Activated naive CD4-positive, alpha-beta T cell treated with anti-CD3 and anti-CD28 coated beads, Interleukin-2, amount 50 U/mL, for 24 hours (primary cell): ENCODE measurements around the gene SLCO2A1.
A peak's percentile ranks its signal among the peaks of the same experiment; 100 is the strongest.

Source experiments
- H3K27ac Mint-ChIP-seq: one replicate; pipeline ENCODE4 v1.8.0; 2021; ENCODE audit warnings: mild to moderate bottlenecking, mixed read lengths
- H3K27me3 Mint-ChIP-seq: one replicate; pipeline ENCODE4 v1.8.0; 2021; ENCODE audit warnings: mixed read lengths
- H3K36me3 Mint-ChIP-seq: one replicate; pipeline ENCODE4 v1.8.0; 2021; ENCODE audit warnings: mixed read lengths
- H3K4me1 Mint-ChIP-seq: one replicate; pipeline ENCODE4 v1.8.0; 2021; ENCODE audit warnings: mixed read lengths
- H3K4me3 Mint-ChIP-seq: one replicate; pipeline ENCODE4 v1.8.0; 2021; ENCODE audit warnings: mild to moderate bottlenecking, mixed read lengths
- H3K9me3 Mint-ChIP-seq: one replicate; pipeline ENCODE4 v1.8.0; 2021; ENCODE audit warnings: mixed read lengths

SLCO2A1 gene

GRCh38 chr3:133948131-133948810 is 81.5 kb downstream of the SLCO2A1 start:
- no peaks in the 10 kb centered on the region for H3K27me3 Mint-ChIP-seq
- no peak overlapping the region for H3K4me3 Mint-ChIP-seq
- no peak overlapping the region for H3K27ac Mint-ChIP-seq
- no peaks in the 10 kb centered on the region for H3K9me3 Mint-ChIP-seq
- no peaks in the 10 kb centered on the region for H3K4me1 Mint-ChIP-seq
- no peaks in the 10 kb centered on the region for H3K36me3 Mint-ChIP-seq

DNA sequence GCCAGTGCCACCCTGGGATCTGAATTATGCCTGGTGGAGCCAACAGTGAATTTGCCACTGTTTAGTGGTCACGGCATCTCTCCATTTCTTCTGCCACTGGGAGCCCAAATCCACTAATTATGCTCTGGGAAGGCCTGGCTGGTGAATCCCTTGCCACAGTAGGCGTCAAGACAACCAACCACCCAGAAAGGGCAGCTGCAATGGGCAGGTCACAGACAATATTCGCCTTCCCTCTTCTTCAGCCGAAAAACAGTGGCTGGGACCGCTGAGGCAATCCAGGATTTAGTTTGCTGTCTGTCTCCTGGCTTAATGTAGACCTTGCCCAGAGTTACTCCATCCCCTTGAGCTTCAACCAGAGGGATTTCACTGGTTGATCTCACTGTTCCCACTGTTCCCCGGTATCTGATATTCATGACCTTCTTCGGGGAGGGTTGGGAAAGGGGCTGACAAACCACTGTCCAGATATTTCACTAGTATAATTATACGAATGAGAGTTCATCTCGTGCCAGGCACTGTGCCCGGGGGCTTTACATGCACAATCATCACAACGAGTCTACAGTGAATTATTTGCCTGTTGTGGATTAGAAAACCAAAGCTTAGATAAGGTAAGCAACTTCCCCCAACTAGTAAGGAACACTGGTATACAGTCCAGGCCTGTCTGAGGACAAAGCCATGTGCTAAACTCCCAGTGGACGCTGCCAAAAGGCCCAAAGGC is 84.2 kb downstream of the SLCO2A1 start:
- peaks cover 6% of the 10 kb centered on the region for H3K4me1 Mint-ChIP-seq
- H3K9me3 Mint-ChIP-seq, result no peaks in the 10 kb centered on the region
- H3K27ac Mint-ChIP-seq, result no peak overlapping the region
- H3K27me3 Mint-ChIP-seq, result no peaks in the 10 kb centered on the region
- no peaks in the 10 kb centered on the region for H3K36me3 Mint-ChIP-seq
- no peak overlapping the region for H3K4me3 Mint-ChIP-seq

GRCh38 chr3:133944641-133945380 is 84.9 kb downstream of the SLCO2A1 start:
- no peaks in the 10 kb centered on the region for H3K27me3 Mint-ChIP-seq
- H3K4me3 Mint-ChIP-seq, result no peak overlapping the region
- no peaks in the 10 kb centered on the region for H3K9me3 Mint-ChIP-seq
- H3K36me3 Mint-ChIP-seq, result no peaks in the 10 kb centered on the region
- no peak overlapping the region for H3K27ac Mint-ChIP-seq
- H3K4me1 Mint-ChIP-seq, result peaks cover 6% of the 10 kb centered on the region

DNA sequence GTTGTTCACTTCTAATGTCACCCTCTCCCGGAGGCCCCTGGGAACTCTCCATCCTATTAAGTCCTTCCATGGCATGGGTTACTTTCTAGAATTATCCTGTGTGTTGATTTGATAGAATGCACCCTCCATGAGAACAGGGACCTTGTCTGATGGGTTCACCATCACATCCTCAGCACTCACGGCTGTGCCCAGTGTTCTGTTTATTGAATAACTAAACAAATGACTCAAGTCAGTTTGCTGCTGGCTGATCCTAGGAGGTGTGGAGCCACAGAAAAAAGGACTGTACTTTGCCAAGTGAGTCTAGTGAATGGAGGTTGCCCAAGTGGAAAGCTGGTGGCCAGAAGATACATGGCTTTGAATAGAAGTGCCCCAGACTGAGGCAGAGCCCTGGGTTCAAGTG is 85.5 kb downstream of the SLCO2A1 start:
- Mint-ChIP-seq H3K27me3 (no peaks in the 10 kb centered on the region), H3K27ac (no peak overlapping the region), H3K4me3 (no peak overlapping the region), H3K9me3 (no peaks in the 10 kb centered on the region), H3K4me1 (peaks cover 6% of the 10 kb centered on the region), H3K36me3 (no peaks in the 10 kb centered on the region)

GRCh38 chr3:133943639-133944141 is 86.0 kb downstream of the SLCO2A1 start:
- no peaks in the 10 kb centered on the region for H3K36me3 Mint-ChIP-seq
- no peaks in the 10 kb centered on the region for H3K9me3 Mint-ChIP-seq
- H3K4me1 Mint-ChIP-seq, result peaks cover 6% of the 10 kb centered on the region
- no peak overlapping the region for H3K27ac Mint-ChIP-seq
- no peaks in the 10 kb centered on the region for H3K27me3 Mint-ChIP-seq
- H3K4me3 Mint-ChIP-seq, result no peak overlapping the region

GRCh38 chr3:133943031-133943535 is 86.6 kb downstream of the SLCO2A1 start:
- Mint-ChIP-seq H3K4me3 (no peak overlapping the region), H3K27me3 (no peaks in the 10 kb centered on the region), H3K27ac (no peak overlapping the region), H3K9me3 (no peaks in the 10 kb centered on the region), H3K4me1 (peaks cover 6% of the 10 kb centered on the region), H3K36me3 (no peaks in the 10 kb centered on the region)

DNA sequence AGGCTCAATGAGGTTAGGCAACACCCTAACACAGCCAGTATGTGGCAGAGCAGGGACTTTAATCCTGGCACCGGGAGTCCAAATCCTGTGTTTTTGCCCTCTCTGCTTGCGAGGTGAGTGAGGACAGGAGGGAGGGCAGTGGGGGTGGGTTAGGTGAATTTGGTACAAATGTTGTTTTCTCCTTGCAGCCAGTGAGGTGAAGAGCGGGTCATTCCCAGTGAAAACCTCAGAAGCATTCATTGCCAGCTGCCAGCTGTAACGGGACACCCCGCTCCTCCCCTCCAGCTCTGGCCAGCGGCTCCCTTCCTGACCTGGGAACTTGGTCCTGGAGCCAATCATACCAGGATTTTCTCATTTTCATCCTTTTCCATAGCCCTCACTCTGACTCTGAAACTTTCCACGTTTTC is 88.3 kb downstream of the SLCO2A1 start:
- Mint-ChIP-seq H3K27me3 (no peaks in the 10 kb centered on the region), H3K4me3 (no peak overlapping the region), H3K27ac (no peak overlapping the region), H3K9me3 (no peaks in the 10 kb centered on the region), H3K4me1 (peaks cover 6% of the 10 kb centered on the region), H3K36me3 (no peaks in the 10 kb centered on the region)

GRCh38 chr3:133940536-133940935 is 89.2 kb downstream of the SLCO2A1 start:
- H3K27me3 Mint-ChIP-seq, result no peaks in the 10 kb centered on the region
- H3K4me3 Mint-ChIP-seq, result no peak overlapping the region

GRCh38 chr3:133939463-133939835 is 90.3 kb downstream of the SLCO2A1 start:
- Mint-ChIP-seq H3K27ac (no peak overlapping the region), H3K27me3 (no peaks in the 10 kb centered on the region), H3K4me1 (peaks cover 6% of the 10 kb centered on the region), H3K9me3 (no peaks in the 10 kb centered on the region), H3K4me3 (no peak overlapping the region), H3K36me3 (no peaks in the 10 kb centered on the region)

More at GRCh38 chr3:133940536-133940935, 89.2 kb downstream of the SLCO2A1 start:
- Mint-ChIP-seq H3K36me3 (no peaks in the 10 kb centered on the region), H3K4me1 (peaks cover 6% of the 10 kb centered on the region), H3K27ac (no peak overlapping the region), H3K9me3 (no peaks in the 10 kb centered on the region)

- Mint-ChIP-seq H3K4me1 (peaks cover 6% of the 10 kb centered on the region), H3K27ac (peak overlapping the region; percentile 53), H3K4me3 (no peak overlapping the region), H3K36me3 (no peaks in the 10 kb centered on the region), H3K27me3 (no peaks in the 10 kb centered on the region), H3K9me3 (no peaks in the 10 kb centered on the region)
These were observed 90.8 kb downstream of the SLCO2A1 start for GRCh38 chr3:133938770-133939462.

DNA sequence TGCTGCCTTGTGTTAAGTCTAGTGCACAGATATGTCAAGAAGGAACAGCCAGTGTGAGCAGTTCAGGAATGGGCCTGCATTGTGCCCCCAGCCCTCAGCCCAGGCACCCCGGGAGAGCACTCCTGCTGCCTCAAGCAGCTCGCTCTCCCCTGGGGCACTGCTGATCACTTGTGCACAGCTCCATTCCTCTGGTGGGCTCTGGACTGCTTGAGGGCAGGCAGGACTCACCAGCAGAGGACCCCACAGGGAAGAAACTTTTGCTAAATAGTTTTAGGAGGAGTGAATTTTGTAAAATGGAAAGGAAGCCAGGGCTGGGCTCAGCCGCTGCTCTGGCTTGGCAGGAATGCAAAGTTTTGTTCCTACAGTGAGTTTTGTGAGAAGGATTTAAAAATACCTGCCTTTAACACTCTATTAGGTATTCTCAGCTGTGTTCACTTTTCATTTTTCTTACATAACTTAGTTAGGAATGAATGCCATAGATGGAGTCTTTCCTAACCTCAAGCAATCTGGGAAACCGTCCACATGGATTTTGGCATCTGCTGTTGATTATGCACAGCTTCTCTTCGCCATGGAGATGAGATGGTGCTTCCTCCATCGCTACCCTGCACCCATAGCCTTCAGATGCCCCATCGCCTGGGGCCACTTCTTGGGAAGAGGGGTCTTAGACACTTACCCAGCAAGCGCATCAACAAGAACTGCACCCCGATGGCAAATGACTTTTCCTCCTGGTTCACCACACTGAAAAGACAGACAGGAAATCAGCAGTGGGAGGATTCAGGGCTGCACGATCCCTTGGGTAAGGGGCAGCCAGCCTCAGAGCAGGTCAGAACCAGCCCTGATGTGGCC is 91.7 kb downstream of the SLCO2A1 start:
- H3K36me3 Mint-ChIP-seq, result no peaks in the 10 kb centered on the region
- H3K4me3 Mint-ChIP-seq, result no peak overlapping the region

GRCh38 chr3:133937061-133937686 is 92.6 kb downstream of the SLCO2A1 start:
- Mint-ChIP-seq H3K4me1 (peaks cover under 1% of the 10 kb centered on the region), H3K9me3 (no peaks in the 10 kb centered on the region), H3K36me3 (no peaks in the 10 kb centered on the region), H3K27me3 (no peaks in the 10 kb centered on the region), H3K27ac (no peak overlapping the region), H3K4me3 (no peak overlapping the region)

More for the DNA sequence above, 91.7 kb downstream of the SLCO2A1 start:
- Mint-ChIP-seq H3K4me1 (peaks cover 6% of the 10 kb centered on the region), H3K27ac (no peak overlapping the region), H3K27me3 (no peaks in the 10 kb centered on the region), H3K9me3 (no peaks in the 10 kb centered on the region)

GRCh38 chr3:133935843-133936769 is 93.6 kb downstream of the SLCO2A1 start:
- no peaks in the 10 kb centered on the region for H3K27me3 Mint-ChIP-seq
- H3K9me3 Mint-ChIP-seq, result no peaks in the 10 kb centered on the region
- H3K36me3 Mint-ChIP-seq, result no peaks in the 10 kb centered on the region
- no peaks in the 10 kb centered on the region for H3K4me1 Mint-ChIP-seq
- no peak overlapping the region for H3K4me3 Mint-ChIP-seq
- no peak overlapping the region for H3K27ac Mint-ChIP-seq
